Activated B cell treated with CpG ODN at 0.5 μM for 24 hours (primary cell): ENCODE measurements around the gene CCND3. TPM values are rescaled to one million over a fixed set of nuclear protein-coding genes. Genes with fewer than 3 reads are reported as not detected.

ENCODE experiments used
- ATAC-seq: fragments of 200-7000 bp; cut with Tn5 transposase; one replicate; pipeline ENCODE4 v1.10.0; 2021; ENCODE audit warnings: low read depth, mild to moderate bottlenecking, moderate library complexity
- CTCF ChIA-PET: fragments of 350-600 bp; sonication (Branson Sonifier 250); formaldehyde crosslinking; loops from one replicate; lab custom pipeline; 2021; ENCODE audit warnings: antibody characterized with exemption; lab: Charles Lee
- POLR2A ChIA-PET: fragments of 350-600 bp; sonication (Branson Sonifier 250); formaldehyde crosslinking; loops from one replicate; lab custom pipeline; 2021; ENCODE audit warnings: antibody characterized with exemption; lab: Charles Lee
- DNase-seq: peaks from one replicate; pipeline ENCODE4 v3.0.0; 2022
- H3K27ac Mint-ChIP-seq: one replicate; pipeline ENCODE4 v1.8.0; 2020; ENCODE audit warnings: mixed read lengths
- H3K27me3 Mint-ChIP-seq: one replicate; pipeline ENCODE4 v1.8.0; 2021; ENCODE audit warnings: mixed read lengths
- H3K36me3 Mint-ChIP-seq: one replicate; pipeline ENCODE4 v1.8.0; 2021; ENCODE audit warnings: low read depth, mixed read lengths
- H3K4me1 Mint-ChIP-seq: one replicate; pipeline ENCODE4 v1.8.0; 2021; ENCODE audit warnings: mixed read lengths
- H3K4me3 Mint-ChIP-seq: one replicate; pipeline ENCODE4 v1.8.0; 2020; ENCODE audit warnings: mild to moderate bottlenecking, mixed read lengths
- H3K9me3 Mint-ChIP-seq: one replicate; pipeline ENCODE4 v1.8.0; 2020; ENCODE audit warnings: mixed read lengths
- CTCF ChIP-seq: fragments of 200-600 bp; IDR thresholded peaks from one replicate; pipeline ENCODE4 v1.8.0; 2022; ENCODE audit warnings: antibody characterized with exemption, mild to moderate bottlenecking
- intact Hi-C: fragments of 100-400 bp; cut with micrococcal nuclease; formaldehyde crosslinking; loops from one replicate; pipeline ENCODE4 v1.15.1; 2024
- total RNA-seq: library from RNA; stranded (reverse); gene quantifications from 2 replicates; pipeline ENCODE4 v1.2.3, GENCODE V29; 2022

The CCND3 gene
- total RNA-seq, 1 donor from 2014 or later, result 75.2 TPM

- POLR2A ChIA-PET, result interaction anchor here (13.0 kb wide), 1 partner anchor 113 kb away, joined by 195 read pairs; the partner anchor contains the start of gene TAF8
- no peaks in the 10 kb centered on the region for H3K27me3 Mint-ChIP-seq
- ATAC-seq (no peak), DNase-seq (no peak)
- intact Hi-C loops, result no loop called here
- H3K27ac Mint-ChIP-seq, result peak overlapping the region; percentile 3
- no peaks in the 10 kb centered on the region for H3K9me3 Mint-ChIP-seq
- CTCF ChIA-PET, result no interaction called here
- TF ChIP-seq CTCF, result no peak
- H3K4me1 Mint-ChIP-seq, result peaks cover 38% of the 10 kb centered on the region
- peaks cover 89% of the 10 kb centered on the region for H3K36me3 Mint-ChIP-seq
- H3K4me3 Mint-ChIP-seq, result no peak overlapping the region
Observed at GRCh38 chr6:41931792-41932191, 9.8 kb downstream of the CCND3 start.

GRCh38 chr6:41929924-41930323, 11.7 kb downstream of the CCND3 start:
- Mint-ChIP-seq H3K27ac (no peak overlapping the region), H3K36me3 (peaks cover 83% of the 10 kb centered on the region), H3K27me3 (no peaks in the 10 kb centered on the region), H3K9me3 (no peaks in the 10 kb centered on the region), H3K4me3 (no peak overlapping the region), H3K4me1 (peaks cover 22% of the 10 kb centered on the region)
- no peak for TF ChIP-seq CTCF
- no peak for ATAC-seq
- ChIA-PET CTCF (interaction anchor here (0.9 to 1.6 kb wide), 2 partner anchors 8 to 9 kb away, joined by 3 to 5 read pairs; partner anchors contain the start of genes BYSL and MED20), POLR2A (interaction anchor here (1.0 kb wide), 2 partner anchors 8 to 9 kb away, joined by 3 to 4 read pairs; partner anchors contain the start of genes BYSL and MED20)
- intact Hi-C loops, result loop anchor here (10.0 kb wide), 1 partner anchor 635 kb away; the partner anchor contains the start of gene UBR2
- DNase-seq, result no peak

- ChIA-PET POLR2A (interaction anchor here (0.5 to 0.6 kb wide), 2 partner anchors 80 to 125 kb away, joined by 3 to 9 read pairs; no protein-coding TSS in a partner anchor), CTCF (interaction anchor here (0.6 to 1.3 kb wide), 2 partner anchors 113 to 140 kb away, joined by 3 to 4 read pairs; partner anchors contain the start of gene TOMM6)
- no peak for ATAC-seq
- H3K9me3 Mint-ChIP-seq, result no peaks in the 10 kb centered on the region
- peaks cover 80% of the 10 kb centered on the region for H3K36me3 Mint-ChIP-seq
- H3K27ac Mint-ChIP-seq, result no peak overlapping the region
- DNase-seq, result no peak
- intact Hi-C loops, result loop anchor here (10.0 kb wide), 1 partner anchor 638 kb away; the partner anchor contains the start of gene UBR2
- TF ChIP-seq CTCF, result no peak
- H3K27me3 Mint-ChIP-seq, result no peaks in the 10 kb centered on the region
- H3K4me1 Mint-ChIP-seq, result peaks cover 27% of the 10 kb centered on the region
- no peak overlapping the region for H3K4me3 Mint-ChIP-seq
Observed at GRCh38 chr6:41927253-41927652, 14.4 kb downstream of the CCND3 start.

- intact Hi-C loops, result loop anchor here (10.0 kb wide), 1 partner anchor 643 kb away; the partner anchor contains the start of gene UBR2
- ATAC-seq, result no peak
- CTCF ChIA-PET, result interaction anchor here (1.1 to 3.4 kb wide), 8 partner anchors 8 to 127 kb away, joined by 3 to 43 read pairs (median 6); partner anchors contain the start of genes CCND3, TAF8 and USP49
Observed at GRCh38 chr6:41922154-41922553, 19.5 kb downstream of the CCND3 start.

More at GRCh38 chr6:41922154-41922553, 19.5 kb downstream of the CCND3 start:
- Mint-ChIP-seq H3K27me3 (no peaks in the 10 kb centered on the region), H3K4me3 (peak overlapping the region; percentile 98), H3K27ac (peak overlapping the region; percentile 41), H3K4me1 (peaks cover 49% of the 10 kb centered on the region), H3K36me3 (peaks cover 52% of the 10 kb centered on the region), H3K9me3 (no peaks in the 10 kb centered on the region)
- TF ChIP-seq CTCF, result no peak
- DNase-seq, result no peak
- POLR2A ChIA-PET, result interaction anchor here (0.8 to 3.4 kb wide), 7 partner anchors 8 to 135 kb away, joined by 3 to 48 read pairs (median 21); partner anchors contain the start of genes CCND3, TOMM6 and USP49
